ENCODE measurements around the gene PCGF5. TPM values are rescaled to one million over a fixed set of nuclear protein-coding genes. Genes with fewer than 3 reads are reported as not detected.

Gene PCGF5
- 17.5 and 20.4 TPM in 2 replicates for total RNA-seq

GRCh38 chr10:91220194-91220953, at the start of gene PCGF5:
Gene PCGF5 (plus strand): TSS chr10:91220663. CDS start chr10:91222872, 2,209 bp downstream.

Other genes starting within 250 kb of the PCGF5 start
- 6.8 and 9.1 TPM in 2 replicates for gene HECTD2, start 189.7 kb downstream of the PCGF5 start, total RNA-seq